IPS-NIHi7 (cell line): ENCODE data around the gene FAM120B.

Experiments used
- DNase-seq: peaks from one replicate; pipeline ENCODE4 v3.0.0; 2012; ENCODE audit warnings: mixed read lengths; ENCODE audit errors: extremely low spot score

FAM120B gene

DNA sequence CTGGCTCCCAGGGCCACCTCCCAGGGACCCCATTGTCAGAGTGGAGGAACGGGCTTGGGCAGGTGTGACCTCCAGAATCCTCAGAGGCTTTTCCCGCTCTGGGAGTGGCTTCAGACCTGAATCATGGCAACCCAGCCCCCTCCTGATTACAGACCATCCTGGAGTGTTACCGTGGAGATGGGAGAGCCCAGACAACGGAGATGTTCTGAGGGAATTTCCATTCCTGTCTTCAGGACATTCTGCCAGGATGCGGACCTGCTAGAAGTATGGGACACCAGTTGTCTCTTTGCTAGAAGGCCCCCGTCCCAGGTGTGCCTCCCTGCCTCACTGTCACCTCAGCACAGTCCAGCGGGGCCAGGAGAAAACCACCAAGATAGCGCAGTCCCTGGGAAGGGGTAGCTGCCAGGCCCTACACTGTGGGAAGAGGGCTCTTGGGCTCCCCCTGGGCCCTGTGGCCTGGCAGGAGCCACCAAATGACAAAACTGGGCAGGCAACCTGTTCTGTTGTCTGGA lies 136.6 kb downstream of the FAM120B start:
- peak; percentile 63 for DNase-seq

DNA sequence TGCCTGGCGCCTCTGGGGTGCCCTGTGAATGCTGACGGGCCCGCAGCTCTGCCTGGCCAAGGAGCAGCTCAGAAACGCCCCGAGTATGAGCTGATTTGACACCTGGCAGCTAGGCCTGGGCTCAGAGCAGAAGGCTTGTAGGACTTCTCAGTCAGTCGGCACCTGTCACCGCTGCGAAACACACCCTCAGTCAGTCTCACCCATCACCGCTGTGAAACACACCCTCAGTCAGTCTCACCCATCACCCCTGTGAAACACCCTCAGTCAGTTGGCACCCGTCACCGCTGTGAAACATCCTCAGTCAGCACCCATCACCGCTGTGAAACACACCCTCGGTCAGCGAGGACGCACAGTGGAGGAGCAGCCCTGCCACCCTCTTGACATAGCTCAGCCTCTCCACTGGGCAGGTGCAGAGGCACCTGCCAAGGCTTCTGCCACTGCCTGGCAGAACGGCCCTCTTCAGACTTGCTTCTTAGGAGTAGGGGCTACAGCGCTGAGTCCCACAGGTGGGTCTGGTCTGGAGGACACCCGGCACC lies 137.6 kb downstream of the FAM120B start:
- no peak for DNase-seq

DNA sequence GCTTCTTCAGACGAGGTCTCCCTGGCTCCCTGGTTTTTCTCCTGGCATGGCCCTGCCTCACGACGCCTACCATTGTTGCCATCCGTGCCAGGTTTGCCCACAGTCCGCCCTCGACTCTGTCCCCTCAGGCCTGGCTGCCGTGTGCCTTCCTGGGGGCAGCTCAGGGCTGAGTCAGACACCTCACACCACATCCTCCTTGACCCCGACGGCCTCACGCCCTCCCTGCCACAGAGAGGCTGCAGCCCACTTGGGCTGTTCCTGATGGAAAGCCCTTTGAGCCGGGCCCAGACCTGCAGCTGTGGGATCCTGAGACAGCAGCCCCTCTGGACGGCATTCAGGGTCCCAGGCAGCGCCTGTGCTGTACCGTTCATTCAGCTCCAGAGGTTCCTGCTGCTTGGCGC lies 138.3 kb downstream of the FAM120B start:
- no peak for DNase-seq

DNA sequence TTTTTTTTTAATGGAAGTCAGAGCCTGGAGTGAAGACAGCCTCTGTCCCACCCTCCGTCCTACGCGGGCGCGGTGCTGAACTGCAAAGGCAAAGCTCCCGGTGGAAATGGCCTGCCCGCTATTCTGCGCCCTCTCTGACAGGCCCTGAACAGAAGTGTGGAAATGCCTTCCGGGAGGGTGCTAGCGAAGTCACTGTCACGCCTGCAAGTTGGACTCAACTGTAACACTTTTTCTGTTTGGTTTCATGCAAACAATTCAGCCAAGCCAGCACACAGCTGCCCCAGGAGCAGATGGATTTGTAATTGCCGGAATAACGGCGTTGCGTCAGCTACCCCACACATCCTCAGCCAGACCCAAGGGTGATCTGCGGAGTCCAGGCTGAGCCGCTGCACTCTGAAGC lies 138.9 kb downstream of the FAM120B start:
- no peak for DNase-seq

- DNase-seq: no peak
Observed at GRCh38 chr6:170445971-170446370, 139.4 kb downstream of the FAM120B start.

DNA sequence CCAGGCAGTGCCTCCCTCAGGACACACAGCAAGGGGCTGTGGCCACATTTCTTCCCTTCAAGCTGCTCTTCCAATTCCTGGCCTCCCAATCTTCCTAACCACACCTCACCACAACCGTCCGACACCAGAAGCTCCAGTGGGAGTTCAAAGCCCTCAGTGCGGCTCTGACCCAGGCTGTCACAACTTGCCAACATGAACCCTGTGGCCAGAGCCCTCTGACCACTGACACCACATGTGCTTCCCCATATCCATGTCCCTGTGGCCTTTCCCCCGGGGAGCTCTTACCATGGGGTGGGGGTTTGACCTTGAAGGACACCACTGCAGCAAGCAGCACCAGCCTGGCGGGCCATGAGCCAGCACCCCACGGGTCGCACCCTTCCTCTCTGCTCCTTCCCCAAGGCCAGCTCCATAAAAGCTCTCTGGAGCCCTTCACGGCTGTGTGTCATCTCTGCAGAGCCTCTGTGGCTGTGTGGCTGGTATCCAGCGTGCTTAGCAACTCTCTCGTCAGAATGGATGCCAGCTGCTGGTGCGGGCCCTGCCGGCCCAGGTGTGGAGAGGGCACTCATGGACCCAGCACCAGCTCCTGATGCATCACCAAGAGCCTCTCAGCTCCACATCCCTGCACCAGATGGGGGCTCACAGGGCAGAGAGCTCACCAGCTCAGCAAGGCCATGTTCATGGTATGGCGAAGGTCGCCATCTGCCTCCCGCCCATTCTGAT lies 140.4 kb downstream of the FAM120B start:
- no peak for DNase-seq

GRCh38 chr6:170447561-170447930 lies 141.0 kb downstream of the FAM120B start:
- DNase-seq: no peak

DNA sequence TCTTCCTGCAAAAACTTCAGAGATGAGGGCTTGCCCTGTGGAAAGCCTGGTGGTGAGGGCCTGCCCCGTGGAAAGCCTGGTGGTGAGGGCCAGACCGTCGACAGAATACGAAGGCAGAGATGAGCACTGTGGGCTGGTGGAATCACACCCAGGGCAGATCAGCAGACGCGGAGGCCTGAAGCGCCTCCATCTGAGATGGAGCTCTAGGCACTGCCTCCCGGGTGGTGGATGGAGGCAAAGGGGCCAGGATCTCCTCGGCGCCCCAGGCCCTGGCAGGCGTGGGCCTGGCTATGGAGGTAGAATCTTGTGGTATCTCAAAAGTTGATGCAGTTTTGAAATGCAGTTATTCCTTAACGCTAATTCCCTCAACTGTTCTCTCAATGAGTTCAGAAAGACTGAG lies 141.8 kb downstream of the FAM120B start:
- no peak for DNase-seq

- no peak for DNase-seq
Observed at GRCh38 chr6:170448751-170449630, 142.4 kb downstream of the FAM120B start.

DNA sequence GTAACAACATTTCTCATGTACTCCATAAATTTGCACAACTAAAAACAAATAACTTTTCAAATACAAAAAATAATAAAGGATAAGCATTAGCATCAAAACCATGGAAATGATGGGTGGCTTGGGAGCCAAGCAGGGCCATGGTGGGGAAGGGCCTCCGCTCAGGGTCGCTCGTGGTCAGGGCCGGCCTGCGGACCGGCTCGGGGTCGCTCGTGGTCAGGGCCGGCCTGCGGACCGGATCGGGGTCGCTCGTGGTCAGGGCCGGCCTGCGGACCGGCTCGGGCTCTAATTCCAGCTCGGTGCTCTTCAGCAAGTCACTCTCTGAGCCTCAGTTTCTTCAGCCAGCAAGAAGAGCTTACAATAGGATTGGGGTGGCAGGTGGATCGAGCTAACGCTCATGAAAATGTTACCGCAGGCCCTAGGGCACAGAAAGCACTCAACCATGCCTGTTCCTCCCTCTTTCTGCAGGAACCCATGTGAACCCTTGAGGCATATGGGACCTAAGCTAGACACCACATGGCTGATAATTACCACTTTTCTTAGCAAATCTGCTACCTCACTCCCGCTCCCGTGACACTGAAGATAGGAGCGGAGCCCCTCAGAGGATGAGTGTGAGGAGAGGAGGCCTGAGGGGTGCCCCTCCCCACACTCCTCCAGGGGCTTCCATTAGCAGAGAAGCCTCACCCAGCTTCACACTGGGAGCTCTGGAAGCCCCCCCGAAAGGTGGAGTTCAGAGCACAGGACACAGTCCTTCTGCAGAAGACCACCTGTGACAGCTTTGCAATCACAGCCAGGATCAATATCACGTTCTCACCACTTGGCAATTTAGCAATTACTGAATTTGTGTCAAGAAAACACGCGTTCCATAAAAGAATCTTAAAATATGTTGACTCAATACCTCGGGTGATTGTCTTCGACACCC lies 143.5 kb downstream of the FAM120B start:
- no peak for DNase-seq

- DNase-seq: no peak
Observed at GRCh38 chr6:170450916-170451761, 144.6 kb downstream of the FAM120B start.

- no peak for DNase-seq
Observed at GRCh38 chr6:170451762-170452651, 145.4 kb downstream of the FAM120B start.

- no peak for DNase-seq
Observed at GRCh38 chr6:170452767-170453545, 146.4 kb downstream of the FAM120B start.

GRCh38 chr6:170453586-170454511 lies 147.3 kb downstream of the FAM120B start:
- no peak for DNase-seq

DNA sequence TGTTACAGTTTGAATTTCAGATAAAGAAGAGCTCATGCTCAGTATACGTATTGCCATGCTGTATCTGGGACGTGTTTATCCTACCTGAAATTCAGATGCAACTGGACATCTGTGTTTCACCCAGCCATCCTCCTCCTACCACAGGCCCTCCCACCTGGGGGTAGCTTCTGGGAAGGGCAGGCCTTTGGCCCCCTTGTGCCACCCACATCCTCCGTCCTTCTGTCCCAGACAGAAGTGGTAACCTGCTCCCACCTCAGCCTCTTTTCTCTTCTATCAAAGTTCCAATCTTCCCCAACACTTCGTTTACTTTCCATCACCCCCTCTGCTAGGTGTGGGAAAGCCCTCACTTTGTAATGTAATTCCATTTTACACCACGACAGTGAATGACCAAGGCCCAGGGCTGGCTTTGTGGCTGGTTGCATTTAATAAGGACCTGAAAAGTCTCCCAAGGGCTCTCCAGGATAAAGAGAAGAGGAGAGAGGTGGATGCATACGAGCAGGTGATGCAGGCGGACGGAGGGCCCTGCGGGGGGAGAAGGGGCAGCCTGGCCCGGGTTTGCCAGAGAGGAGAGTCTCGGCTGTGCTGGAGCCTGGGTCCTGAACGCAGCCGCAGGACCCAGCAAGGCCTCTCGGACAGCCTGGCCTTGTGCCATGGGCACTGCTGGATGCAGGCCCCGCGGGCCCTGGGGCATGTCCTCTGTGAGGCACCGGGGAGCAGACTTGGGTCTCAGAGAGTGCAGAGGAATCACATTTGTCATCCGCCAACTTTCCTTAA lies 148.1 kb downstream of the FAM120B start:
- DNase-seq: no peak

GRCh38 chr6:170455335-170455979 lies 148.9 kb downstream of the FAM120B start:
- DNase-seq: no peak
